ENCODE measurements around the gene BCL2L12.

BCL2L12 gene

GRCh38 chr19:49690079-49690655 lies 24.4 kb downstream of the BCL2L12 start:
- H3K4me3 ChIP-seq (replicated peaks; ENCODE audit: low read depth, low read length), result peak overlapping the region; percentile 55
- no peak for DNase-seq (ENCODE audit: low read depth)
- no peak for TF ChIP-seq CTCF (IDR thresholded peaks at IDR 0.05; ENCODE audit: low read length, missing control alignments)

- H3K4me3 ChIP-seq (replicated peaks; ENCODE audit: low read depth, low read length), result peak within 1 kb of the TSS; percentile 55
- TF ChIP-seq CTCF (IDR thresholded peaks at IDR 0.05; ENCODE audit: low read length, missing control alignments), result no peak
- peak; percentile 71 for DNase-seq (ENCODE audit: low read depth)
Measured at GRCh38 chr19:49690656-49691242, 25.0 kb downstream of the BCL2L12 start, which contains the start of gene CPT1C. Gene CPT1C (plus strand): TSS chr19:49691116. CDS start chr19:49692253, 1,137 bp downstream.

DNA sequence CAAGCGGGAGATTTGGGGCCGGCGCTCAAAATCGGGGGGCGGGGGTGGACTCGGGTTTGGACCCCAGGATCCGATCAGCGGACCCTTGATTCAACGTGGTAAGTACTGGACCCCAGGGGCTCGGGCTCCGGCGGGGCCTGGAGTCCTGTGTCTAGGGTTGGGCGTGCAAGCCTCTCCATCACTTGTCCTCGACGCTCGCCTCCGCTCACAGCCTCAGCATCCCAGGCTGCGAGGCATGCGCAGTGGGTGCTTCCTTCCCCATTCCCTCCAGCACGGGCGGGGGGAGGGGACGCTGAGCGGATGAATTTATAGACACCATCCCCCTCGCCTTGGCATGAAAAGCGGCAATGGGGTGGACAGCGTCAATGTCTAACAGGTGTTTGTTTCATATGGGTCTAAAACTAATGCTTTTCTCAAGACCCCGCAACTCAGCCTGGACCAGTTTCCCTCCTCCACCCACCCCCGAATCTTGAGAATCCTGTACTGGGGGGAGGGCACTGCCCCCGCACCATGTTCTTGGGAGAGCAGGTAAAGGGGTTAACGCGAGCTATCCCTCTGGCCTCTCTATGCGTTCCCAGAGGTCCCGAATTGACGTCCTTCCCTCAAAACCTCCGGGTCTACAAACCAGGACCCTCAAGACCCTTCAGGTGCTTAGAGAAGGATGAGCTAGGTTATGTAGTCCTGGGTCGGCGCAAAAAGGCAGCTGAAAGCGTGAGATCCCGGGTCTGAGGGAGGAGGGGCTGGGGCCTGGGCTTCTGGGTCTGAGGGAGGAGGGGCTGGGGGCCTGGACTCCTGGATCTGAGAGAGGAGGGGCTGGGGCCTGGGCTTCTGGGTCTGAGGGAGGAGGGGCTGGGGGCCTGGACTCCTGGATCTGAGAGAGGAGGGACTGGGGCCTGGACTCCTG lies 25.8 kb downstream of the BCL2L12 start:
- TF ChIP-seq CTCF (IDR thresholded peaks at IDR 0.05; ENCODE audit: low read length, missing control alignments), result no peak
- H3K4me3 ChIP-seq (replicated peaks; ENCODE audit: low read depth, low read length), result peak overlapping the region; percentile 55
- peak; percentile 75 for DNase-seq (ENCODE audit: low read depth)

DNA sequence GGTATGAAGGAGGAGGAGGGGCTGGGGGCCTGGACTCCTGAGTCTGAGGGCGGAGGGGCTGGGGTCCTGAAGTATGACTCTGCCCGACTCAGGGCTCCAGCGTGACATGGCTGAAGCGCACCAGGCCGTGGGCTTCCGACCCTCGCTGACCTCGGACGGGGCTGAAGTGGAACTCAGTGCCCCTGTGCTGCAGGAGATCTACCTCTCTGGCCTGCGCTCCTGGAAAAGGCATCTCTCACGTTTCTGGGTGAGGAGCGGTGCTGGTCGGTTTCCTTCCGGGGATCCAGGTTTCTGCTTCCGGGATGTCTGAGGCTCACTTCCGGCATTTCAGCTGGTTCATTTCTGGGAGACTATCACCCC lies 26.4 kb downstream of the BCL2L12 start:
- DNase-seq (ENCODE audit: low read depth), result no peak
- H3K4me3 ChIP-seq (replicated peaks; ENCODE audit: low read depth, low read length), result no peak overlapping the region

DNA sequence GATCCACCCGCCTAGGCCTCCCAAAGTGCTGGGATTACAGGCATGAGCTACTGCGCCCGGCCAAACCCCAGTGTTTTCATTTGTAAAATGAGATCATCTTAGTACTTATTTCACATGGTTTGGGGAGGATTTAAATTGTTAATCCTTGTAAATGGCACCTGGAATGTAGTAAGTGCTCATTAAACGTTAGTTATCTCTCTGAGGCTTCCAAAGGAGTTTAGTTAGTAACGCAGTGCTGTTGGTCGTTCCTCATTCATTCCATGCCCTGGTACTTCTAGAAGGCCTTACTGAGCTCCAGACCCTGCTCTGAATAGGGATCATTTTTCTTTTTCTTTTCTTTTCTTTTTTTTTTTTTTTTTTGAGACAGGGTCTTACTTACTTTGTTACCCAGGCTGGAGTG lies 30.4 kb downstream of the BCL2L12 start:
- no peak for TF ChIP-seq CTCF (IDR thresholded peaks at IDR 0.05; ENCODE audit: low read length, missing control alignments)
- H3K4me3 ChIP-seq (replicated peaks; ENCODE audit: low read depth, low read length), result no peak overlapping the region
- no peak for DNase-seq (ENCODE audit: low read depth)

More for the DNA sequence above, 26.4 kb downstream of the BCL2L12 start:
- TF ChIP-seq CTCF (IDR thresholded peaks at IDR 0.05; ENCODE audit: low read length, missing control alignments), result no peak

DNA sequence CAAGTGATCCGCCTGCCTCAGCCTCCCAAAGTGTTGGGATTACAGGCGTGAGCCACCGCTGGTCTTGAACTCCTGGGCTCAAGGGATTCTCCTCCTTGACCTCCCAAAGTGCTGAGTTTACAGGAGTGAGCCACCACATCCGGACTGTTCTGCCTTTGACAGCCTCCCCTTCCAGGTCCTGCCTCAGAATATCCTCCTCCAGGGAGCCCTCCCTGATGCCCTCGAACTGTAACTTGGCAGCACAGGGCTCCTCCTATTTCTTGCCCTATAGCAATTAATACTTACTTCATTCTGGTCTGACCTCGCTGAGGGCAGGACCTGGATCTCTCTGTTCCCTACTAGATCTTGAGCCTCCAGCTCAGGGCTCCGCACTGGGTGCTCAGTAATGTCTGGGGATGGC lies 31.1 kb downstream of the BCL2L12 start:
- DNase-seq (ENCODE audit: low read depth), result no peak
- TF ChIP-seq CTCF (IDR thresholded peaks at IDR 0.05; ENCODE audit: low read length, missing control alignments), result no peak
- no peak overlapping the region for H3K4me3 ChIP-seq (replicated peaks; ENCODE audit: low read depth, low read length)
